Measurements from ENCODE around the gene GGCX.
"Not testable (repeated sequence)": the region's sequence is repeated elsewhere in the genome, so short reads cannot be mapped to it uniquely, and the experiment has no call there.

GGCX gene

GRCh38 chr2:85564144-85564563 is 2.9 kb upstream of the GGCX start:
- no peak for DNase-seq

DNA sequence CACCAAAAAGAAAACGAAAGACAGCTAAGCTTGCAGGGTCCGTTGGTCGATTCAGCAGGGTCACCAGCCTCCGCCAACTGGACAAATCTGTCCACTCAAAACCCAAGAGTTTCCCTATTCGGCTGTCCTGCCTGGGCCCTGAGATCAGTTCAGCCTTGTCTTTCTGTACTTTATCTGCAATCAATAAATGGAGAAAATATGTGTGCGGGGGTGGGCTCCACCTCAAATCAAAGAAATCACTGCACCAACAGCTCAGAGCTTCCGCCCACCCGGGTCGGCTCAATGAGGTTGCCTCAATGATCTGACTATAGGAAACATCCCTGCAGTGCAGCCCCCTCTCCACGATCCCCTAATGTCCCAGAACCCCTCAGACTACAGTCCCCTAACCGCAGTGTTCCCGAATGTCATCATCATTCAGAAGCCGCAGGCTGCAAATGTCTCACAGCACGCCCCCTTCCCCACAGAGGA is 447 bp downstream of the GGCX start:
- DNase-seq, result no peak

DNA sequence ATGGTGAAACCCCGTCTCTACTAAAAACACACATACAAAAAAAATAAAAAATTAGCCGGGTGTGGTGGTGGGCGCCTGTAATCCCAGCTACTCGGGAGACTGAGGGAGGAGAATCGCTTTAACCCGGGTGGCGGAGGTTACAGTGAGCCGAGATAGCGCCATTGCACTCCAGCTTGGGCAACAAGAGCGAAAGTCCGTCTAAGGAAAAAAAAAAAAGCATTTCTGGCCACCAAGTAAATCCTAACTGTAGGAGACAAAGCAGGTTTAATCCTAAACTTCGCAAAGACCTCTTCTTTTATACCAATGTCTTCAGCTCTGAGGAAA is 928 bp downstream of the GGCX start:
- not testable (repeated sequence) for DNase-seq

DNA sequence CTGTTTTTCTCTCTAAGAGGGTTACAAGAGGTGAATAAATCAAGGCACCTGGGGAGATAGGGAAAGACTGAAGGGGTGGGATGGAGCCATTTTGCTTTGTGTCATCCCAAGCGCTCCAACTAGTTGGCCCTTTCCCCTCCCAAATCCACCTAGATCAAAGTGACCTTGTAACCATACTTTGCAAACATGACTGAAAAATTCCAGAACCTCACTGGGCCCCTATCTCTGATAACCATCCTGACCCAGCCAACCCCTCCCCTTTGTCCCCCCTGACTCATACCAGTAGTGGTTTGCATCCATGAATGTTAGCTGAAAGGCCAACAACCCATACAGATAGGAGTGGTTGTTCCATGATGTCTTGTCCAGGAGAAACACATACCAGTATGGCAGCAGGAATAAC is 3.1 kb downstream of the GGCX start:
- no peak for DNase-seq

DNA sequence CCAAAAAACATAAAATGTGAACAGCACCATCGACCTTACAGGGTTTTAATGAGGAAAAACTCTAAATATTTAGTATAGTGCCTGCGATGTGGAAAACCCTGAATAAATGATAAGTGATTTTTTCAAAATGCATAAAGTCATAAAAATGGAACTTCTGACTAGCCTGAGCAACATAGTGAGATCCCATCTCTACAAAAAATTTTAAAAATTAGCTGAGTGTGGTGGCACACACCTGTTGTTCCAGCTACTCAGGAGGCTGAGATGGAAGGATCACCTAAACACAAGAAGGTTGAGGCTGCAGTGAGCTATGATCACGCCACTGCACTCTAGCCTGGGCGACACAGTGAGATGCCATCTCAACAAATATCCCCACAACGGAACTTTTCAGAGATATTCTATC is 4.2 kb downstream of the GGCX start:
- no peak for DNase-seq

DNA sequence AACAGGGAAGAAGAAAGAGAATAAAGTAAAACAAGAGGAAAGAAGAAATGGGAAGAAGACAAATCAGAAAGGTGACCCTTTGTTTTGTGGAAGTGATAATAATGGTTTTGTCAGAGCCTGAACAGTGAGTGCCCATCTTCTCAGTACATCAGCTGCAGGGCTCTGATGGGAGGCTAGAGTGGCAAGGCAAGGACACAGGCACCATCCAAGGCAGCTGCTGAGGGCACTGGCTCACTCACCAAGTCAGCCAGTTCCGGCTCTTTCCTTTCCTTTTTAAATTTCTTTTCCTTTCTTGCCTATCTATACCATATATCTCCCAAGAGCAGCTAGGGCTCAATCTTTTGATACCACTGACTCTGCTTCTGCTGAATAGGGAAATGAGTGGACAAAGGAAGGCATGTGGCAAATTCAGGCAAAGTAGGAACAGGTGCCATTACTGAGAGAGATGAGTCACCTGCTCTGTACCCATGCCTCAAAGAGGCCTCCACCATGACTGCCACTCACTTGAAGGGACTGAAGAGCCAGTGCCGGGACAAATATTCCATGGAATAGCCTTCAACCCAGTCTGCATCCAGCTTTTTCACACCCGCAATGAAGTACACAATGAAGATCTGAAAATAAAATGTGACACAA is 6.2 kb downstream of the GGCX start:
- DNase-seq, result no peak

DNA sequence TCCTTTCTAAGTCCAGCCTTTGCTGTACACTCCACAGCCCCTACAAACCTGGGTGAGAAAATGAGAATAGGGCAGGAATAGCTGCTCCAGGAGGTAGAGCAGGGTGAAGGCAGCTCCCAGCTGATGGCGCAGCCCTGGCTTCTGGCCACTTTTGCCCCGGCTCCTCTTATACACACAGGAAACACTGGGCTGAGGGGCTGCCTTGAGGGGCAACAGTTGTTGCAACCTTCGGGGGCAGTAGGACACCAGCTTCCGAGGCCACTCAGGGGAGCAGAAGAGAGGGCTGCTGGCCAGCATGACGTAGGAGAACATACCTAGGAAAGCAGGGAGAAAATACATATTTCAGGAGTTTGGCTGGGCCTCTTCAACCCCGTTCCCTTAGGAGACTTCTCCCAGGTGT is 8.1 kb downstream of the GGCX start:
- DNase-seq, result no peak

GRCh38 chr2:85551698-85552678 is 9.3 kb downstream of the GGCX start:
- peak; percentile 44 for DNase-seq

DNA sequence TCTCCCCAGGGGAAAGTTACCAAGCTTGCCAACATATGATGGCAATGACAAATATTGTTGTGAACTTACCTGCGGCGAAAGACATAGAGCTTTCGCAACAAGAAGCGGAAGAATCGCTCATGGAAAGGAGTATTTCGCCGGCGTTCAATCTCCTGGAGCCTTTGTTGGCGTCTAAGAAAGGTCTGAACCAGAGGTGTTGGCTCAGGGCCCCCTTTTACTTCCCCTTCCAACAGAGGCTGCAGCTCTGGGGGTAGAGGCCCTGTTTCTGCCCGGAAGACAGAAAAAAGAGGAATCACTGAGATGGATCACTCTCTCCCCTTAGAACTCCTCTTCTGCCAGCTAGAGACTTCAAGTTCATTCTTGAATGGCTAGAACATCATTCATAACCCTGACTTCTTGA is 10.8 kb downstream of the GGCX start:
- DNase-seq, result no peak

DNA sequence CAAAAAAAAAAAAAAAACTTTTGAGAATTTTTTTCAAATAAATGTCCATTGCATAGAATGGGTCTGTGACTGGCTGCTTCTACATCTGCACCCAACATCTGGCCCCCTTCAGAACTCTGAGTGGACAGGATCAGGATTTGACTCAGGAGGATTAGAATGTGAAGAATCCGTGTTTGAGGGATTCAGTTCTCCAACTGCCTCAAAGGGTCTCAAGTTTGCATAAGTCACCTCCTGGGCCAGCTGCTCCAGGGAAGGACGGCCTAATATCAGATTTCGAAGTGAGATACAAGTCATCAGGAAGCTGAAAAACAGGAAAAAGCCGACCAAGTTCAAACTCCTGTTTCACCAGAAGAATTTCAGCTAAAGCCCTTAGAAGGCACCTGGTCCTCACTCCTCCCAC is 11.5 kb downstream of the GGCX start:
- no peak for DNase-seq

DNA sequence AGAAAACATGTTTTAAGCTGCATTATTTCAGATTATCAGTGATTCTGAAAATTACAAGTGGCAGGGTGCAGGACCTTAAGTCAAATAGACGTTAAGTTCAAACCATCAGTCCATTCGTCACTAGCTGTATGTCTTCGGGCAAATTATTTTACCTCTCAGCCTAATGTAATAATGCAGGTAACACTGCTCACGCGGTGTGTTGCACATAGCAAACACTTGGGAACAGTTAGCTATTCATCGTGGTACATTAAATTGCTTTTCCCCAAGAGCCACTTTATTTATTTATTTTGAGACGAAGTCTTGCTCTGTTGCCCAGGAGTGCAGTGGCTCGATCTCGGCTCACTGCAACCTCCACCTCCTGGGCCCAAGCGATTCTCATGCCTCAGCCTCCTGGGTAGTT is 12.2 kb downstream of the GGCX start:
- DNase-seq, result no peak

- DNase-seq, result no peak
These were observed 12.7 kb downstream of the GGCX start for GRCh38 chr2:85548608-85548900.

DNA sequence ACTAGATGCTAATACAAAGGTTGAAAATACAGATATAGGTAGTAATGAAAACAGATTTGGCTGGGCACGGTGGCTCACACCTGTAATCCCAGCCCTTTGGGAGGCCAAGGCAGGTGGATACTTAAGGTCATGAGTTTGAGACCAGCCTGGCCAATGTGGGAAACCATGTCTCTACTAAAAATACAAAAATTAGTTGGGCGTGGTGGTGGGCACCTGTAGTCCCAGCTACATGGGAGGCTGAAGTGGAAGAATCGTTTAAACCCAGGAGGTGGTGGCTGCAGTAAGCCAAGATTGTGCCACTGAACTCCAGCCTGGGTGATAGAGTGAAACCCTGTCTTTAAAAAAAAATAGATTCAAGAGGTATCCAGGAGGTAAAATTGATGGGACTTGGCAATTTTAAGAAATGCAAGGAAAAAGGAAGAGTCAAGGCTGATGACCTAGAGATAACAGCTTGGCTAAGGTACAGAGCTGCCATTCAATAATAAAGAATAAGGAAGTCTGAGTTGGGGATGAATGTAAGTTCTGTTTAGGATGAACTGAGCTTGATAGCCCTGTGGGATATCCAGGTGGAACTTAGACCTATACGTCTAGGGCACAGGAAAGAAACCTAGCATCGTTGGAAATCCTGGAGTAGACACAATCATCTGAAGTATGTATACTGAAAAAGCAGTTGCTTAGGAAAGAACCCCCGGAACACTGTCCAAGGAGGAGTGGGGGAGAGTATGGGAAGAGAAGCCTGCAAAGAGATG is 13.3 kb downstream of the GGCX start:
- no peak for DNase-seq

GRCh38 chr2:85547089-85547858 is 14.0 kb downstream of the GGCX start:
- no peak for DNase-seq

- no peak for DNase-seq
These were observed 15.5 kb downstream of the GGCX start for GRCh38 chr2:85545780-85546240.

GRCh38 chr2:85544915-85545779 is 16.1 kb downstream of the GGCX start:
- not testable (repeated sequence) for DNase-seq

DNA sequence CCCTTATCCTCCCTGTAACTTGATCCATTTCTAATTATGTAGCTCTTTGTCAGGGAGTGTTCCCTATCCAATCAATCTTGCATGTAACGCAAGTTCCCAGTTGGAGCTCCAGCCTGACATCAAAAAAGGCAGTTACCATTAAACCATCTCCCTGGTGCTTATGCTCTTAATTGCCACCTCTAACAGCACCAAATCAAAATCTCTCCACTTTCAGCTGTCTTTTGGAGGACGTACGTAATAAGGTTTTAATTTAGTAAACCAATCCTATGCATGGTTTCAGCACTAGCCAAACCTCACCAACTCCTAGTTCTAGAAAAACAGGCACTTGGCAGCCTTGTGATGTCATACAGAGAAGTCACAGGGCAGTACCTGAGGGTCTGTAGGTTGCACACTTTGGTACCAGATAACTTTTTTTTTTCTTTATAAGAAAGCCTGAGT is 17.0 kb downstream of the GGCX start:
- DNase-seq, result not testable (repeated sequence)

DNA sequence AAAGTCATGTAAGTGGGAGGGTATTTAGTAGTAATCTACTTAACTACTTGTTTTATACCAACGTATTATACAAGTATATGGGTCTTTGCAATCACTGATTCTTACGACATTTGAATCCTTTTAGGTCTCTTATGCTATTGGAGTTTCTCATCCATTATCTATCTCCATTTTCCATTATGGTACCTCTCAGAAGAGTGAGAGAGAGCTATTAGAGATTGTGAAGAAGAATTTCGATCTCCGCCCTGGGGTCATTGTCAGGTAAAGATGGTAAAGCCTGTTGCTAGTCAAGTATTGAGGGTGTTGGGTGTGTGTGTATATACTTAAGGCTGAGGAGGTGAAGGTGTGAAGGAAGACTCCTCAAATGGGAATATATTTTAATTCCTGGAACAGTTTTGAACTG is 18.5 kb downstream of the GGCX start:
- DNase-seq, result no peak

- no peak for DNase-seq
These were observed 19.4 kb downstream of the GGCX start for GRCh38 chr2:85541753-85542457.

GRCh38 chr2:85541262-85541661 is 20.0 kb downstream of the GGCX start:
- no peak for DNase-seq

DNA sequence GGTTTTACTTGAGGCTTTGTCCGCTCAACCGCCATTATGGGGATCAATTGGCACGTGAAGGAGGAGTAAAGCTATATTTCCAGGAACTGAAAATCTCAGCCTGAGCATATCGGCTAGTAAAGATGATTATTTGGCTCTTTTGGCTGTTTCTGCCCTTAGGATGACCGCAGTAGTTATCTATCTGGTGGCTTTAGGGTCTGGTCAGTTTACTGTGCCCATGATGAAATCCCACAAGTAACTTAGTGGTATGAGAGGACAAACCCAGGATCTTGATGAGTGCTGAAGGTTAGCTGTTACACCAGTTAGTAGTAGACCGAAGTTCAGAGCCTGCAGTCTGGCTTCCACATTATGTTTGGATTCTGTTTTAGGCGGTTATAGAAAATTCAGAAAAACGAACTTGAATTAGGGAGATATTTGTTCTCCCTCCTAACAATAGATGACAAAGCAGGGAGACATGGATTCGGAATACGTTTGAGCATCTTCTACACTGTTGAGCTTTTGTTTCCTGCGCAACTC is 21.1 kb downstream of the GGCX start:
- DNase-seq, result no peak

All from NCI-H748 treated with DMSO at 0.1 percent for 48 hours (cell line).